ENCODE data around the gene TRIM2. TPM values are rescaled to one million over a fixed set of nuclear protein-coding genes. Genes with fewer than 3 reads are reported as not detected.

Gene TRIM2
- polyA plus RNA-seq, 3 donors, result 0.50 to 0.96 (median 0.76) TPM

- no peak overlapping the region for H3K27ac ChIP-seq (ENCODE audit: low read depth in 1 of 2, low read length in 2 of 2)
- H3K27me3 Mint-ChIP-seq (ENCODE audit: low read depth in 3 of 3), result peaks cover 0 to 2% (median 1%) of the 10 kb centered on the region in 3 donors
- H3K9me3 ChIP-seq (replicated peaks in 1 of 2; ENCODE audit: control insufficient read depth in 1 of 2, insufficient read depth in 1 of 2, low read length in 2 of 2), result no peaks in the 10 kb centered on the region
- no peaks in the 10 kb centered on the region for H3K27me3 ChIP-seq (ENCODE audit: control insufficient read depth in 2 of 2, insufficient read depth in 2 of 2, low read length in 2 of 2)
- peak overlapping the region; percentile 60 for H2AFZ ChIP-seq (ENCODE audit: insufficient read depth, low read depth, low read length, poor library complexity, severe bottlenecking)
- H3K4me1 ChIP-seq (ENCODE audit: control insufficient read depth in 1 of 2, insufficient read depth in 2 of 2, low read length in 2 of 2), result no peaks in the 10 kb centered on the region
- peaks cover 5% of the 10 kb centered on the region for H3K4me1 Mint-ChIP-seq
- H3K9ac ChIP-seq (ENCODE audit: insufficient read depth, low read length, poor library complexity, severe bottlenecking), result no peak overlapping the region
- H3K27ac Mint-ChIP-seq, result no peak overlapping the region
- no CpG with 5 or more reads among the region's 1 CpG for WGBS (ENCODE audit: insufficient coverage)
- peak overlapping the region in 2 of 3 experiments; percentile 25 to 49 for H3K4me3 ChIP-seq (replicated peaks in 1 of 3; ENCODE audit: low read depth in 2 of 3, low read length in 3 of 3)
- no peaks in the 10 kb centered on the region for H4K20me1 ChIP-seq (ENCODE audit: insufficient read depth, low read length)
- no peak for DNase-seq
- H3K36me3 ChIP-seq (replicated peaks in 1 of 2; ENCODE audit: control insufficient read depth in 1 of 2, insufficient read depth in 2 of 2, low read length in 2 of 2), result no peaks in the 10 kb centered on the region
- H3K79me2 ChIP-seq (ENCODE audit: insufficient read depth, low read length), result no peaks in the 10 kb centered on the region
- peak overlapping the region; percentile 52 to 62 for H3K4me3 Mint-ChIP-seq
- H3K9me3 Mint-ChIP-seq, result no peaks in the 10 kb centered on the region
- intact Hi-C loops (cut with micrococcal nuclease), result no loop called here
- peak overlapping the region; percentile 53 for H3K4me2 ChIP-seq (replicated peaks; ENCODE audit: extremely low read depth, low read length, poor library complexity, severe bottlenecking)
- TF ChIP-seq, protein P1, sequence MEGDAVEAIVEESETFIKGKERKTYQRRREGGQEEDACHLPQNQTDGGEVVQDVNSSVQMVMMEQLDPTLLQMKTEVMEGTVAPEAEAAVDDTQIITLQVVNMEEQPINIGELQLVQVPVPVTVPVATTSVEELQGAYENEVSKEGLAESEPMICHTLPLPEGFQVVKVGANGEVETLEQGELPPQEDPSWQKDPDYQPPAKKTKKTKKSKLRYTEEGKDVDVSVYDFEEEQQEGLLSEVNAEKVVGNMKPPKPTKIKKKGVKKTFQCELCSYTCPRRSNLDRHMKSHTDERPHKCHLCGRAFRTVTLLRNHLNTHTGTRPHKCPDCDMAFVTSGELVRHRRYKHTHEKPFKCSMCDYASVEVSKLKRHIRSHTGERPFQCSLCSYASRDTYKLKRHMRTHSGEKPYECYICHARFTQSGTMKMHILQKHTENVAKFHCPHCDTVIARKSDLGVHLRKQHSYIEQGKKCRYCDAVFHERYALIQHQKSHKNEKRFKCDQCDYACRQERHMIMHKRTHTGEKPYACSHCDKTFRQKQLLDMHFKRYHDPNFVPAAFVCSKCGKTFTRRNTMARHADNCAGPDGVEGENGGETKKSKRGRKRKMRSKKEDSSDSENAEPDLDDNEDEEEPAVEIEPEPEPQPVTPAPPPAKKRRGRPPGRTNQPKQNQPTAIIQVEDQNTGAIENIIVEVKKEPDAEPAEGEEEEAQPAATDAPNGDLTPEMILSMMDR (IDR thresholded peaks at IDR 0.05), result no peak
- no peaks in the 10 kb centered on the region for H3K36me3 Mint-ChIP-seq
These were observed 123.0 kb downstream of the TRIM2 start for GRCh38 chr4:153327247-153327646.

- WGBS (ENCODE audit: insufficient coverage), result no CpG with 5 or more reads among the region's 2 CpGs
These were observed 128.7 kb downstream of the TRIM2 start for GRCh38 chr4:153332936-153333335.

More at GRCh38 chr4:153332936-153333335, 128.7 kb downstream of the TRIM2 start:
- DNase-seq, result no peak
- no peaks in the 10 kb centered on the region for H3K4me1 Mint-ChIP-seq
- no peak overlapping the region for H3K4me3 Mint-ChIP-seq
- Histone ChIP-seq H2AFZ (ENCODE audit: insufficient read depth, low read depth, low read length, poor library complexity, severe bottlenecking) (no peak overlapping the region), H4K20me1 (ENCODE audit: insufficient read depth, low read length) (no peaks in the 10 kb centered on the region), H3K9me3 (replicated peaks in 1 of 2; ENCODE audit: control insufficient read depth in 1 of 2, insufficient read depth in 1 of 2, low read length in 2 of 2) (no peaks in the 10 kb centered on the region), H3K27ac (ENCODE audit: low read depth in 1 of 2, low read length in 2 of 2) (no peak overlapping the region), H3K4me2 (replicated peaks; ENCODE audit: extremely low read depth, low read length, poor library complexity, severe bottlenecking) (no peak overlapping the region), H3K9ac (ENCODE audit: insufficient read depth, low read length, poor library complexity, severe bottlenecking) (no peak overlapping the region), H3K36me3 (replicated peaks in 1 of 2; ENCODE audit: control insufficient read depth in 1 of 2, insufficient read depth in 2 of 2, low read length in 2 of 2) (no peaks in the 10 kb centered on the region), H3K27me3 (ENCODE audit: control insufficient read depth in 2 of 2, insufficient read depth in 2 of 2, low read length in 2 of 2) (no peaks in the 10 kb centered on the region), H3K4me1 (ENCODE audit: control insufficient read depth in 1 of 2, insufficient read depth in 2 of 2, low read length in 2 of 2) (no peaks in the 10 kb centered on the region), H3K4me3 (replicated peaks in 1 of 3; ENCODE audit: low read depth in 2 of 3, low read length in 3 of 3) (no peak overlapping the region), H3K79me2 (ENCODE audit: insufficient read depth, low read length) (no peaks in the 10 kb centered on the region)
- intact Hi-C loops (cut with micrococcal nuclease), result no loop called here
- no peaks in the 10 kb centered on the region for H3K27me3 Mint-ChIP-seq (ENCODE audit: low read depth in 3 of 3)
- H3K36me3 Mint-ChIP-seq, result no peaks in the 10 kb centered on the region
- H3K27ac Mint-ChIP-seq, result no peak overlapping the region
- TF ChIP-seq, protein P1 (IDR thresholded peaks at IDR 0.05), result no peak
- no peaks in the 10 kb centered on the region for H3K9me3 Mint-ChIP-seq

Measured in CD14-positive monocyte (primary cell).